ENCODE results near the gene KRTAP10-3. TPM values are rescaled to one million over a fixed set of nuclear protein-coding genes. Genes with fewer than 3 reads are reported as not detected.

The KRTAP10-3 gene
- total and polyA plus RNA-seq, 9 of the 15 experiments (the other 6 are each of a cell fraction or from before 2014, with no cell fraction given) = not detected

GRCh38 chr21:44599264-44600029 lies 40.9 kb upstream of the KRTAP10-3 start:
- H3K9ac ChIP-seq (ENCODE audit: insufficient read depth in 1 of 2, low read depth in 2 of 2, low read length in 2 of 2) = no peak overlapping the region
- H2AFZ ChIP-seq (ENCODE audit: low read depth, low read length) = no peak overlapping the region
- H3K4me3 ChIP-seq = no peak overlapping the region
- H3K4me2 ChIP-seq (ENCODE audit: insufficient read depth, low read length) = no peak overlapping the region
- FAIRE-seq (no peak), DNase-seq (ENCODE audit: extremely low read depth in 1 of 4, low spot score in 3 of 4) (no peak), ATAC-seq (no peak)
- no peak overlapping the region for H3K27ac ChIP-seq (ENCODE audit: extremely low read depth, low read depth, low read length)
- in situ Hi-C loops (cut with MboI) = no loop called here
- TF ChIP-seq ZC3H8 (IDR thresholded peaks at IDR 0.05) (no peak), SUPT5H (IDR thresholded peaks at IDR 0.05) (no peak), SMARCE1 (IDR thresholded peaks at IDR 0.05) (no peak)
- WGBS (ENCODE audit: insufficient coverage, low coverage, missing lambda C conversion rate) = 17% methylated on average over 8 of the region's 8 CpGs
- POLR2A ChIA-PET = no interaction called here
- H3K27me3 ChIP-seq (ENCODE audit: control insufficient read depth in 2 of 2, insufficient read depth in 2 of 2, low read length in 2 of 2) = peaks cover 9 to 48% of the 10 kb centered on the region in 2 experiments
- no peaks in the 10 kb centered on the region for H3K9me3 ChIP-seq (replicated peaks; ENCODE audit: control insufficient read depth, insufficient read depth, low read depth, low read length)
- no peaks in the 10 kb centered on the region for H3K36me3 ChIP-seq (ENCODE audit: control insufficient read depth, insufficient read depth, low read length)
- H3K4me1 ChIP-seq (replicated peaks in 1 of 2; ENCODE audit: control insufficient read depth in 2 of 2, insufficient read depth in 2 of 2, low read length in 2 of 2) = peaks cover 6 to 16% of the 10 kb centered on the region in 2 experiments; a peak in 4 of 5 replicates
- no peaks in the 10 kb centered on the region for H3K9me1 ChIP-seq (ENCODE audit: control insufficient read depth, insufficient read depth, low read length)
- no peaks in the 10 kb centered on the region for H4K20me1 ChIP-seq (replicated peaks; ENCODE audit: control insufficient read depth, insufficient read depth, low read length)
- BruUV-seq (replicated peaks) = no TSS peak
- intact Hi-C loops (cut with micrococcal nuclease) = no loop called here
- CTCF ChIA-PET (ENCODE audit: low intra/inter-chr PET ratio) = no interaction called here
- no peaks in the 10 kb centered on the region for H3K79me2 ChIP-seq (ENCODE audit: control insufficient read depth, insufficient read depth, low read length)

GRCh38 chr21:44598061-44598460 lies 39.5 kb upstream of the KRTAP10-3 start:
- Histone ChIP-seq H3K4me3 (no peak overlapping the region), H3K9ac (ENCODE audit: insufficient read depth in 1 of 2, low read depth in 2 of 2, low read length in 2 of 2) (no peak overlapping the region), H3K9me3 (replicated peaks; ENCODE audit: control insufficient read depth, insufficient read depth, low read depth, low read length) (no peaks in the 10 kb centered on the region; the same call in 1 of the 2 replicates), H3K4me2 (ENCODE audit: insufficient read depth, low read length) (no peak overlapping the region), H4K20me1 (replicated peaks; ENCODE audit: control insufficient read depth, insufficient read depth, low read length) (no peaks in the 10 kb centered on the region), H3K27ac (ENCODE audit: extremely low read depth, low read depth, low read length) (no peak overlapping the region), H2AFZ (ENCODE audit: low read depth, low read length) (0 out of 2 replicates have a peak overlapping the region, but pooled peaks have one; percentile 19), H3K36me3 (ENCODE audit: control insufficient read depth, insufficient read depth, low read length) (no peaks in the 10 kb centered on the region), H3K9me1 (ENCODE audit: control insufficient read depth, insufficient read depth, low read length) (no peaks in the 10 kb centered on the region), H3K27me3 (ENCODE audit: control insufficient read depth in 2 of 2, insufficient read depth in 2 of 2, low read length in 2 of 2) (peaks cover 9 to 39% of the 10 kb centered on the region in 2 experiments), H3K79me2 (ENCODE audit: control insufficient read depth, insufficient read depth, low read length) (no peaks in the 10 kb centered on the region), H3K4me1 (replicated peaks in 1 of 2; ENCODE audit: control insufficient read depth in 2 of 2, insufficient read depth in 2 of 2, low read length in 2 of 2) (peaks cover 17 to 25% of the 10 kb centered on the region in 2 experiments)
- POLR2A ChIA-PET = no interaction called here
- ATAC-seq (no peak), DNase-seq (ENCODE audit: extremely low read depth in 1 of 4, low spot score in 3 of 4) (no peak), FAIRE-seq (no peak)
- CTCF ChIA-PET (ENCODE audit: low intra/inter-chr PET ratio) = no interaction called here
- intact Hi-C loops (cut with micrococcal nuclease) (no loop called here), in situ Hi-C loops (cut with MboI) (no loop called here)
- BruUV-seq (replicated peaks) = no TSS peak
- WGBS (ENCODE audit: insufficient coverage, low coverage, missing lambda C conversion rate) = 11% methylated on average over 11 of the region's 11 CpGs
- TF ChIP-seq ZNF184 (CRISPR knock-in tag; IDR thresholded peaks at IDR 0.05) (no peak), ZNF282 (CRISPR knock-in tag; IDR thresholded peaks at IDR 0.05) (no peak), ELK3 (CRISPR knock-in tag; IDR thresholded peaks at IDR 0.05) (no peak), FIP1L1 (IDR thresholded peaks at IDR 0.05; ENCODE audit: low read depth, low read length, poor library complexity, severe bottlenecking) (no peak), EHMT2 (IDR thresholded peaks at IDR 0.05) (no peak), PBX2 (CRISPR knock-in tag; IDR thresholded peaks at IDR 0.05; ENCODE audit: low read depth) (no peak), PBX2 (tag; conservative IDR thresholded peaks at IDR 0.05; ENCODE audit: low read depth) (no peak), IRF2 (CRISPR knock-in tag; IDR thresholded peaks at IDR 0.05) (no peak), ZNF197 (CRISPR knock-in tag; IDR thresholded peaks at IDR 0.05; ENCODE audit: low read depth) (no peak), IFI16 (CRISPR knock-in tag; IDR thresholded peaks at IDR 0.05) (no peak), CBX3 (IDR thresholded peaks at IDR 0.05; ENCODE audit: borderline replicate concordance in 1 of 2, low read length in 2 of 2) (no peak)
